ENCODE data around the gene COPZ2.
"Not testable (repeated sequence)": the region's sequence is repeated elsewhere in the genome, so short reads cannot be mapped to it uniquely, and the experiment has no call there.

Gene COPZ2

DNA sequence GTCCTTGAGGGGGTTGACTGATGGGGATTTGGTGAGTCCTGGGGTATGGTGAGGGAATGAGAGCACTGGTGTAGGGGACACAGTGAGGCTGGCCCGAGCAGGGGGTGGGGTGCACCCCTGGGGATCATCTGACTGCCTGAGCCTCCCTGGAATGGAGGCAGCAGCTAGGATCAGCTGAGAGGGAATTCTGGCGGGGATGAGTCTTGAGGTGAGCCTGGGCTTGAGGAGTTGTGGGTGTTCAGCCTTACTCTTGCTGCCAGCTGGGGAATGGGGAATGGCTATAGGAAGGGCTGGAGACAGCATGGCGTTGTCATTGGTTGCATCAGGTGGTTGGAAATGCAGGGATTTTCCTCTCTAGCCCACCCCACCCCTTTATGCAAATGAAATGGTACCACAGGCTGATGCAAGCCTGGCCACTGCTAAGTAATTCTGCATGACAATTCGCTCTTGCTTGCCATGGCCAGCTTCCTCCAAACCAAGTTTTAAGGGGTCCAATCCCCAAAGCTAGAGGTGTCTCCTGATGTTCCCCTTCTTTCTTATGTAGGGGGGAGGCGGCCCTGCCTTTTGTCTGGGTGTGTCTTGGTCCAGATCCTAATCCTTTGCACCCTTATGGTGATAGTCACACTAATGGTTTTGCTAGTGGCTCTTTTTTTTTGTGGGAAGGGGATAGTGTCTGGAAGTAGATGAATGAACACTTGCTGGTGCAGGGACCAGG lies 18.1 kb upstream of the COPZ2 start:
- DNase-seq = peak; percentile 92

DNA sequence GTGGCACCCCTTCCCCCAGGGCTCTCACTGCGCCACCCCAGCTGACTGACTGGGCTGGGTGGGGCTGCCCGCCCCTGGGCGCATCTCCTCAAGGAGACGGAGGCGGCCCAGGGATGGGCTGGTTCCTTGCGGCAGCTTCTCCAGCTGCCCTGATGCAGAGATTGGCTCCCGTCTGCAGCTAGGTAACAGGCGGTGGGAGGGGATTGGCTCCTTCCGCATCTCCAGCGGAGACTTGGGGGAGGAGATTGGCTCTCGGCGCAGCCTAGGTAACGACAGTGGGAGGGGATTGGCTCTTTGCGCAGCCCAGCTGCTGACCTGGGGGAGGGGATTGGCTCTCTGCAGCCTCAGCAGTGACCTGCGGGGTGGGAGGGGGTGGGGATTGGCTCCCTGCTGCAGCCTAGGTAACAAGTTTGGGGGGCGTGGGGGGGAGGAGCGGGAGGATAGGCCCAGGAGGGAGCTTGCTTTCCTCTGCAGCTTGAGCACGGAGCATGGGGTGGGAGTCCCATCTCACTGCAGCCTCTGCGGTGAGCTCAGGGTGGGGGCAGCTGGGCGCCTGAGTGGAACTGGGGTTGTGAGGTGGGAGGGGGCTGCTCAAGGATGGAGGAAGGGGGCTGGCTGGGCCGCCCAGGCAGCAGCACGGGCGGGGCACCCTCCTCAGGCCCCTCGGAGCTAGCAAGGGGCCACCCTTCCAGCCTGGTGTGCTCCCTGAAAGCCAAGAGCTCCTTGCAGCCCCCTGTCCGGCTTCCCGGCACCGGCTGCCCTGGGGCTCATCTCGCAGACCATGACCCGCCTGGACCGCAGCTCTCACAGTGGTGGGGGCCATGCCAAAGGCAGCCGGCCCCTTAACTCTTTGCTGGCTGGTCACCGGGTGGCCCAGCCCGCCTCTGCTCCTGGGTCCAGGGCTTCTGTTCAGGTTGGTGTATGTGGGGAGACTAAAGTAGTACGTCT lies 16.9 kb upstream of the COPZ2 start:
- peak; percentile 69 for DNase-seq

DNA sequence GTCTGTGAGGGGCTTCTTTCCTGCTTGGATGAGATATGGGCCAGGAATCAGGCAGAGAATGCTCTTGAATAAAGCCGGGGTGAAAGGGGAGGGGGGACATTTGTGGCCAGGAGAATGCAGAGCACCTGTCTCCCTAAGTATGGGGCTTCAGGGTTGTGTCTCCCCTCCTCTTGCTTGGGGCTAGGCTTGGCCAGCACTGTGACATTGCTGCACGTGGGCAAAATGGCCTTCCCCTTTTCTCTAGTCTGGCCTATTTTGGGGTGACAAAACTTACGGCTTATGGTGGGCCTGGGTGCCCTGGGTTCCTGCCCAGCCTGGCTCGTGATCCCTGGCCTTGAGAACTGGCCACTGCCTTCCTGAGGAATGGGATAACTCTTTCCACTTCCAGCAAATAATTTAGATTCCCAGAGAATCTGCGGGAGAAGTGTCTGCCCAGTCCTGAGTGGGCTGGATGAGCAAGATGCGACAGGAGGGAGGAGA lies 16.2 kb upstream of the COPZ2 start:
- DNase-seq = no peak

DNA sequence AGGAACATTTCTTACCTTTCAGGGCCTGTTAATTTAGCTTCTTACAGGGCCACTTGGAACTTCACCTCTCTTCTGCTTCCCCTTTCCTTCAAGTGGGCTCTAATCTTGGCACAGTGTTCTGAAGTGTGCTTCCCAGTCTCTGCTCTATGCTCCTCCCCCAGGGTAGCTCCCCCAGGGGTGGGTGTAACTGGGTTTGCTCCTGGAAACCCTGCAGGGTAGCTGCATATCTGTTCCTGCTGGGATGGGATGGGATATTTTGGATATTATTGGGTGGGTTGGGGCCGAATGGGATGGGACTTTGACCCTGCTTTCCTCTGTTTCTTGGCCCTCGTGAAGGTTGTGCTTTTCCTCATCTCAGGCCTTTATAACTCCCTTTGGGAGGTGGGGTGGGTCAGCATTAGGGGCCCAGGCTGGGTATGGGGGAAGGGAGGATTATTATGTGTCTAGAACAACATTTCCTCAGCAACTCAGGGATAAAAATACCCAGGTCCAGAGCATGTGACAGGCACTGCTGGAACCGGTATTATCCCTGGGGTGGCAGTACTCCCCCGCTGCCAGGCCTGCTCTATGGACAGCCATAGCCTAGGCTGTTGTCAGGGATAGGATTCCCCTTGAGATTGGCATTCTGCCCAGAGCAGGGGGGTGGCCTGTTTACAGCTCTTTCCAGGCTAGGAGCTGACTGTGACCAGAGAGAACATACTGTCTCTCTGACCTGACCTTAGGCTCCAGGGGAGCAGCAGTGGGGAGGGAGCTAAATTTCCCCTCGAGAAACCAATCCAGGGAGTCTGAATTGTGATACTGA lies 15.6 kb upstream of the COPZ2 start:
- peak; percentile 57 for DNase-seq

DNA sequence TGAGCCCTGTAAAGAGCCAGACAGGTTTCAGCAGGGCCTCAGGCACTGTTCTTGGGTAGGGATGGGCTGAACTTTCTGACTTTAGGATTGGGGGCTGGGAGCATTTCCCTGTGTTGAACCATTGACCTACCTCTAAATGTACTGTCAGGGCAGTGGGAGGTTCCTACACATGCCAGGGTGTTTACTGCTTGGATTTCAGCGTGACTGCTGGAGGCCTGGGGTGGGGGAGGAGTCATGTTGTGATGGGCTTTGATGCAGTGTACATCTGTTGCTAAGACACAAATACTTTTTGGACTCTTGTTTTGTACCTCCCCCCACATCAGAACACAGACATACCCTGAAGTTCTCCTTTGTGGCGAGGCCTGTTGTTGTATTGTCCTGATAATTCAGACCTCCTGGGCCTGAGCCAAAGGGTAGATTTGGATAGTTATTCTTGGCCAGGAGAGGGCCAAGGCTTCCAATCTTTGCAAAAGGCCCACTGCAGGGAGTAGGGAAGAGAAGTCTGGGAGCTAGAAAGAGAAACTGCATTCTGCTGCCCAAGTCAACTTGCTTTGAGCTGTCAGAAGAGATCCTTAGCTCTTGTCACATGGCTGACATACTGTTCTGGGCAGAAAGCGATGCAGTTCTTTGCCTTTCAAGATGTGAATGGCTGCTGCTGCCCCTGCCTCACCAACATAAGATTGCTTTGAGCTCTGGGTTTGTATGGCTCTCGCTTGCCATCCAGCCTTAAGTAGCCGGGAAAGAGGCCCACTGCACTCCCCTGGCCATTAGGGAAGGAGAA lies 14.3 kb upstream of the COPZ2 start:
- DNase-seq = peak; percentile 82

DNA sequence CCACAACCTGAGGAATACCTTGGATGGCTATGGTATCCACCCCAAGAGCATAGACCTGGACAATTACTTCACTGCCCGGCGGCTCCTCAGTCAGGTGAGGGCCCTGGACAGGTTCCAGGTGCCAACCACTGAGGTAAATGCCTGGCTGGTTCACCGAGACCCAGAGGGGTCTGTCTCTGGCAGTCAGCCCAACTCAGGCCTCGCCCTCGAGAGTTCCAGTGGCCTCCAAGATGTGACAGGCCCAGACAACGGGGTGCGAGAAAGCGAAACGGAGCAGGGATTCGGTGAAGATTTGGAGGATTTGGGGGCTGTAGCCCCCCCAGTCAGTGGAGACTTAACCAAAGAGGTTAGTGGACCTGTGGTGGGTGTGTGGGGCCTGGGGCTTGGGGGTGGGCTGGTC lies 13.7 kb upstream of the COPZ2 start:
- DNase-seq = no peak

DNA sequence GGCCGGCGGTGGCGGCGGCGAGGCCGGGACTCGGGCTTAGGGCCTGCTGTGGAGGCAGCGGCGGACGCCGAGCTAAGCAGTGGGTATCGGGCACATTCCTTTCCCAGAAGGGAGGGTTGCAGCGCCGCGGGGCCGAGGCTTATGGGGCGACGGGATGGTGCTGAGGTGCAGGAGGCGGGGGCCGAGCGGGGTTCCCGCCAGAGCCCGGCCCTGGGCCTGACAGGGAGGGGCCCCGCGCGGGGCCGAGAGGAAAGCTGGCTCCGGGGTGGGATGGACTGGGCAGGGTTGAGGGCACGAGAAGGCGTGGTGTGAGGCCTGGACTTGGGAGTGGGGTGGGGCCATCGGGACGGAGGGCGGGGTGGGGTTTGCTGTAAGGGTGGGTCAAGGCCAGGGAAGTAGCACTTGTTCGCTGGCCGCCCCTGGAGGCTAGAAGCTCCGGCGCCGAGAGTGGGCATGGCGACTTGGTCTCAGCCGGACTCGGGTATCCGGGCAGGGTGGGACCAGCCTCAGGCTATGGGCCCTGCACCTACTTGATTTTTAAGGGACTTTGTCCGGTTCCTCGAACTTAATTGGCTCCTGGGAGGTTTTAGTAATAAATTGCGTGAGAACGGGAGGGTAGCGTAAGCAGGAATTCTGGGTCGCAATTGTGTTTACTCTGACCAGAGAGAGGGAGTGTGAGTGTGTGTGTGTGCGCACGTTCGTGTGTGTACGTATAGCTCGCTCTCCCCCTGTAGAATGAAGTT lies 11.0 kb upstream of the COPZ2 start:
- peak; percentile 77 for DNase-seq

DNA sequence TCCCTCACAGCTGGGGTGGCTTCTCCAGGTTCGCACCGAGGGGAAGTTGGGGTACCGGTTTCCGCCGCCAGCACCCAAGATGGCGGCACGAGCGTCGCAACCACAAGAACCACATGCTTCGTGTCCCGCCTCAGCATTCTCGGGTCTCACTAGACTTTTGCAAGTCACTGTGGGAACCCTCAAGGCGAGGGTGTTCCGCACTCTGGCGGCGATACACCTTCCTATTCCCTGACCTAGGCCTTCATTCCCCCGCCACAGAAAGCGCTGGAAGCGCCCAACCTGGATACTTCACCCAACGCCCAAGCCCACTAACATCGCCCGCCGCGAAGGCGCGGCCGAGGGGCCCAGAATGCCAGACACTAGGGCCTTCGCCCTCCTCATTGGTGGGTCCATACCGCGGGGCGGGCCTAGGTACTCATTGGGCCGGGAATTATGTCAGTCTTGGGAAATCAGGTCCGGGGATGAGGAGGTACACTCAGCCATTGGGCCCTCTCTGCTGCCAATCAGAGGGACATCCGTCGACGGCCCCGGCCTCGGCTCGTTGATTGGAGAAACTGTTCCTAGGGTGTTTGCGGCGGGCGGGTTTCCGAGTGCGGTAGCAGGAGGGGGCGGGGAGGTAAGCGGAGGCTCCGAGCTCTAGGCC lies 10.3 kb upstream of the COPZ2 start, which contains the start of gene NFE2L1:
Gene NFE2L1 (plus strand): TSS at position 619 of the 643 bp plus-strand sequence. CDS start 2,760 bp downstream, outside the sequence.
- DNase-seq = peak; percentile 100

DNA sequence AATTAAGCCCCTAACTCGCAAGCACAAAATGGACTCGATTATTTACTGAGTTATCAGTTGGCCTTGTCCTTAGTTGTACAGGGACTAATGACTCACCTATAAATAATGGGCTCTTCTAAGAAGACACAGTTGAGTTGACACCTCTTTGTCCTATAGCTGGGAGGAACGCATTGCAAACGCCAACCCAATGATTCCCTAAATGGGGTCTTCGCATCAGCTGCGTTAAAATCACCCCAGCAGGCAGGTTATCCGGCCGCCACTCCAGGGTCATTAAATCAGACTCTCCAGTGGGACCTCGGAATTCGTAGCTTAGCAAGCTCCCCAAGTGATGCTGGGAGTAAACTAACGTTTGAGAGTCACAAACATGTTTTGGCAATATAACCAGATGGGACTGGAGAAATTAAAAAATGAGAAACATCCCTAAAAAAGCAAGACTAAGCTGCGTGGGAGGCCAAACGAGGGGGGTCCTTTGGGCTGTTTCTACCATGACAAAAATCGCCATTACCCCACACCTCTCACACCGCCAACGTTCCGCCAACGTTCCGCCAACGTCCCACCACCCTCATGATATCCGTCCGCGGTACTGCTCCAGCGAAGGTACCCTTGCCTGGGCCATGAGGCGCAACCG lies 9.6 kb upstream of the COPZ2 start:
- no peak for DNase-seq

DNA sequence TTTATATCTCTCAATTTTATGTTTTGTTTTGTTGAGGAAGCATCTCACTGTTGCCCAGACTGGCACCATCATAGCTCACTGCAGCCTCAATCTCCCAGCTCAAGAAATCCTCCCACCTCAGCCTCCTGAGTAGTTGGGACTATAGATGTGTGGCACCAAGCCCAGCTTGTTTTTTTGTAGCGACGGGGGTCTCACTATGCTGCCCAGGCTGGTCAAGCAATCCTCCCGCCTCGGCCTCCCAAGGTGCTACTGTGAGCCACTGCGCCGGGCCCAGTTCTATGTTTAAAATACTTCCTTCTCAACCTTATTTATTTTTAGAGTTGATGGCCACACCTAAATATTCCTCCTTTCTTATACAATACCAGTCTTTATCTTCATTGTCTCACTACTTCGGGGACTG lies 8.7 kb upstream of the COPZ2 start:
- DNase-seq = no peak

DNA sequence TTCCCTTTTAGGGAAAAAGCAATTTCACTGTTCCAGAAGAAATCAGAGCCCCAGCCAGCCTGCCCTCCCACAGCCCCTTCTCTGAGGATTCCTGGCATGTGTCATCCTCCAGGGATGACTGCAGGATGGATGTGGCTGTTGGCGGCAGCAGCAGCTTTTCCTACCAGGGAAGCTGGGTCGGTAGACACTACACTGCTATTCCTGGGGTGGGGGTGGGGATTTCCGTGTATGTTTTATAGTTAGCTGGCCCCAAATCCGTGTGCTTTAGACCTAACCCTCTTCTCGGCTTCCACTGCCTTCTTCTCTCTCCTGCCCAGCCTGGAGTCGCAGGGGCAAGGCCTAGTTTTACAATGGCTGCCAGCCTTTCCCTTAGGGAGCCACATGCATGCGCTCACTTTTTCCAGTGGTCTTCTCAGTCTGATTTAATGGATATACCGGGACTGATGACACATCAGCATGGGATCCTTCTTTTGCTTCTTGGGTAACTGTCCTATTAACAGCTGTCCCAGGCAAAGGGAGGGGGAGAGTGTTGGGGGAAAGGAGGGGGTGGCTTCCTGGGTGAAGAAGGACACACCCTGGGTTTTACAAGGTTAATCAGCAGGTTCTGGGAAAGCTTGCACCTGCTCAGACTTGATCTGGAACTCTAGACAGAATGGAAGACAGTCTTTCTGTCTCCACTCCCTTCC lies 7.9 kb upstream of the COPZ2 start:
- DNase-seq = peak; percentile 49

DNA sequence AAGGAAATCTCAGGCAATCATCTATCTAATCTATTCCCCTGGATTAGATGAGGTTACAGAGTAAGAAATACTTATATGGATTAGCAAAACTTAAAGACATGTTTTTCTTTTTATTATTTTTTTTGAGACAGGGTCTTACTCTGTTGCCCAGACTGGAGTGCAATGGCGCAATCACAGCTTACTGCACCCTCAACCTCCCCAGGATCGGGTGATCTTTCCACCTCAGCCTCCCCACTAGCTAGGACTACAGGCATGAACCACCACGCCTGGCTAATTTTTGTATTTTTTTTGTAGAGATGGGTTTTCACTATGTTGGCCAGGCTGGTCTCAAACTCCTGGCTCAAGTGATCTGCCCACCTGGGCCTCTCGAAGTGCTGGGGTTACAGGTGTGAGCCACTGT lies 7.3 kb upstream of the COPZ2 start:
- DNase-seq = no peak

DNA sequence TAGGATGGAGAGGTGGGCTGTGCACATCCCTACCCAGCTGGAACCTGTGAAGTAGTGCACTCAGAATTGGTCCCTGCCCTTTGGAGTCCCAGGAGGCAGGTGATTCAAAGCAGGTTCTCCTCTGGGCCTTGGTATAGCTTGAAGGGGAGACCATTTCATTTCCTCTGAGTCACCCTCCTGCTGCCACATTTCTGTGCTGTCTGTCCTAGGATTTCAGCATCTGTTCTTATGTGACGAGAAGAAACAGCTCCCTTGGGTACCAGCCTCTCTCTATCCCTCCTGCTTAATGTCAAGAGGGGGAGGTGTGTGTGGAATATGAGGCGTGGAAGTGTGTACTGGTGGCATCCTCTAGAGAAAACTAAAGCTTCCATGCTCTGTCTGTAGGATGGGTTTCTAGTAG lies 5.6 kb upstream of the COPZ2 start:
- peak; percentile 45 for DNase-seq

DNA sequence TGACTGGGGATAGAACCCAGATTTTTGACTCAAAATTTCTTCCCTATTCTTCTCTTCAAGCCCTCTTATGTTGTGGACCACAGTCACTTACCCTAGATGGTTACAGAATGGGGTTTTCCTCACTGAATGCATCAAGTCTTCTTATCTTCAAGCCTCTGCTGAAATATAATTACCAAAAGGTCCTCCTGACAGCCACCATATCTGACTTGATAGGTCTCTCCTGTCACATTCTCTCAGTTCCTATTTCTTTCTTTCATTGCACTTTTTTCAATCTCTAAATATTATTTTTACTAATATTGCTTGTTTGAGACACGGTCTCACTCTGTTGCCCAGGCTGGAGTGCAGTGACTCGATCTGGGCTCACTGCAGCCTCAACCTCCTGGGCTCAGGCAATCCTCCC lies 1.1 kb upstream of the COPZ2 start:
- no peak for DNase-seq

DNA sequence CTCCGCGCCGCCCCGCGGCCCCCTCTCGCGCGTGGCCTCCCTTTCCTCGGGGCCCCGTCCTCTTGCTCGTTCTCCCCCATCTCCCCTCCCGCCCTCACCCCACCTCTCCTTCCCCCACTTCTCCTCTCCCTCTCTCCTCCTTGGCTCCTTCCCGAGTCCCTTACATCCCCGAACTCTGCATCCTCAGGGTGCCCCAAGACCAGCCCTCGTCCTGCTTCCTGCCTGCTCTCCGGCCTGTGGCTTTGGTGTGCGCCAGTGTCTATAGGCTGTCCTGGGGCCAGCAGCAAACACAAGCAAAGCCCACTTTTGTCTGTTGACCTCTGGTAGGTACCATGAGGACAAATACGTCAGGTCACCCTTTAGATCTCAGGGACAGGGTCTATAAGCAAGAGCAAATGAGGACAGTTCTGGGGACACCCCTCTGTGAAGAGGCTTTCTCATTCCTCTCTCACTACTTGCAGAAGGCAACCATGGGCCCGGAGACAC lies 284 bp upstream of the COPZ2 start:
- no peak for DNase-seq

DNA sequence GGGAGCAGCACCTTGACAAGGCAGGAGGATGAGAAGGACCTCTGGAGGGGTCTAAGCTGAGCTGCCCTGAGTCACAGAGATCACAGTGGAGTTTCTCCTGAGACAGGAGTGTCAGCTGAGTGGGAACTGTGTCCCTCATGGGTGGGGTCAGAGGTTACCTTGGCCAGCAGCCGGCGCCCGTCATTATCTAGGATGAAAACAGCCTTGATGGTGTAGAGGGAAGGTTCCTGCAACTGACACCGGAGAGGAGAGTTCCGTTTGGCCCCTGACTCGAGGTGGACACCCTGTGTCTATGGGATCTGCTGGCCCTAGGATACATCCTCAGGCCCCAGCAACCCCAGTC lies 933 bp downstream of the COPZ2 start:
- DNase-seq = no peak

DNA sequence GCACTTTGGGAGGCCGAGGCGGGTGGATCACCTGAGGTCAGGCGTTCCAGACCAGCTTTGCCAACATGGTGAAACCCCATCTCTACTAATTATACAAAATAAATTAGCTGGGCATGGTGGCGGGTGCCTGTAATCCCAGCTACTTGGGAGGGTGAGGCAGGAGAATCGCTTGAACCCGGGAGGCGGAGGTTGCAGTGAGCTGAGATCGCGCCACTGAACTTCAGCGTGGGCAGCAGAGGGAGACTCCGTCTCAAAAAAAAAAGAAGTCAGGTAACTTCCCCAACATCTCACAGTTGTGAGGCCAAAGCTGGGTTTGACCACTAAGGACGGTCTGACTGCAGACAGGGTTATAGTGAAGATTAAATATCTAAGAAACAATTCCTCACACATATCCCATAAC lies 2.9 kb downstream of the COPZ2 start:
- not testable (repeated sequence) for DNase-seq

DNA sequence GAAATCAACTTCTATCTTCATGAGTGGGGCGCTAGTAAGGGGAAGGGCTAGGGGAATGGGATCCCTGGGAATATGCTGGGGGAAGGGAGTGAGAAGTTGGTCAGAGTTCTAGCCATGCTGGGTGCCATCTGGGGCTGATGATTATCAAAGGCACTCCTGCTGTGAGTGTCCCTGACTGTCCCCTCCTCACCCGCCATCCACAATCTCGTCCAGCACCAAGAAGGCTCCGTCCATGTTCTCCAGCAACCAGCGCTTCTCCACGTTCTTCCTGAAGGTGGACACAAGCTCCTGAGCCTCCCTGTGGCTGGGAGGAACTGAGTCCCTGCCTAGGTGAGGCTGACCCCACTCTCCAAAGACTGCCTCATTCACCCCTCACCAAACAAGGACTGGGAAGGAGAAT lies 5.6 kb downstream of the COPZ2 start:
- no peak for DNase-seq

DNA sequence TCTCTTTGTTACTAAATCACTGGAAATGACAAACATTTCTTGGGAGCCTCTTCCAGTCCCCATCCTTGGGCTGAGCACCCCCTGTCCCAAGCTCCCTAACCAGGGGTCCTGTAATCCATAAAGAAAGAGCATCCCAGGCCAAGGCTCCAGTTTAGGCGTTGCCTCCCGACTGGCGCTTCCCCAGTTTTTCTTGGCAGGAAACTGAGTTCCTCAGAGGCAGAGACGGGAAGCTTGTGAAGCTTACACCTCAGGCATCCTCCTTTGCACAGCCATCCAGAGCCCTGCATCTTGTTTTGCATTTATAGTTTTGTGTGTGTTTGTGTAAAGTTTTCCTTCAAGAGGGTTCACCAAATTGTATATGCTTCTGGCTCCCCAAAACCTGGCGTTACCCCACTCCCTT lies 7.1 kb downstream of the COPZ2 start:
- DNase-seq = no peak

DNA sequence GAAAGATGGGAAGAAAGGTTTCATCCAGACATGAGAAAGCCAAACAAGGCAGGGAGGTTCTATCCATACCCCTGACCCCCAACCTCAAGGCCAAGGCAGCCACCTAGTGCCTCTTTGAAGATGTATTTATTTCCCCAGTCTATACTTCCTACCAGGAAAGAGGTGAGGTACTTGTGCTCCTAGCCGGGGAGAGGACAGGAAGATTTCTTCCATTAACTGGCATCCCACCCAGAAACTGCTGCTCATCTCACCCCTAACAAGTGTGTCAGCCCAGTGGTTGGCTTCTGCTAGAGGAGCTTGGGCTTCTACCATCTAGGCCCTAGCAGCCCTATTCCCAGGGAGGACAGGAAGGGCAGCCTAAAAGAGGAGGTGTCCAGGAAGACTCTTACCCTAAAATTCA lies 8.9 kb downstream of the COPZ2 start:
- DNase-seq = no peak

All from fibroblast of skin of right quadriceps (primary cell).